UCSD-AML1 (cell line): Measurements from ENCODE around the gene RASA2.
"Not testable (repeated sequence)": the region's sequence is repeated elsewhere in the genome, so short reads cannot be mapped to it uniquely, and the experiment has no call there.

Source experiments
- DNase-seq: peaks from one replicate; lab custom pipeline; 2025; ENCODE audit not compliant: unreplicated experiment; lab: John Stamatoyannopoulos, UW

The RASA2 gene

GRCh38 chr3:141561426-141562034, 74.7 kb downstream of the RASA2 start:
- no peak for DNase-seq

DNA sequence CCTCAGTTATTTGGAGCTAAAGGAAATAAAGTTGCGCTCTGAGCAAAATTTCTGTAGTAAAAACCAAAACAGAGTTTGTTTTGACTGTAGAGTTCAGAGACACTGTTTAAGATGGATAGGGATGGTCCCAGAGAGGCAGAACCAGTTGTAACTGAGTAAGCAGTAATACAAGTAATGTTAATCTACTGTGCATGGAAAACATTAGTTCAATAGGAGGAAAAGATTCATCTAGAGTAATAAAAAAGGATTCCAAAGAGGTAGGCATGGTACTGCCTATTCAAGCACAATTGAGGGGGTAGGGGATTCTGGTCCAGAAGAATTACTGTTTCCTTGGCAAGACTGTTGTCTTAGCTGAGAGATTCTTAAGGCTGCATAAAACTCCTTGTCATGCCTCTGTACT, 77.4 kb downstream of the RASA2 start:
- no peak for DNase-seq

DNA sequence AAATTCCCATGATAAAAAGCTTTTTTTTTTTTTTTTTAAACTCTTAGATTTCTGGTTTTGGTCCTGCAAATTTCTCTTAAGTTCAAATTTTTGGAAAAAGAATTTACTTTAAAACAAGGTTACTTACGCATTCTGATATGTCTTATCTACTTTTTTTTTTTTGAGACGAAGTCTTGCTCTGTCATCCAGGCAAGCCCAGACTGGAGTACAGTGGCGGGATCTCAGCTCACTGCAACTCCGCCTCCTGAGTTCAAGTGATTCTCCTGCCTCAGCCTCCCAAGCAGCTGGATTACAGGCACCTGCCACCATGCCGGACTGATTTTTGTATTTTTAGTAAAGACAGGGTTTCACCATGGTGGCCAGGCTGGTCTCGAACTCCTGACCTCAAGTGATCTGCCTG, 83.2 kb downstream of the RASA2 start:
- DNase-seq = no peak

- no peak for DNase-seq
Observed at GRCh38 chr3:141575879-141576743, 89.3 kb downstream of the RASA2 start.

DNA sequence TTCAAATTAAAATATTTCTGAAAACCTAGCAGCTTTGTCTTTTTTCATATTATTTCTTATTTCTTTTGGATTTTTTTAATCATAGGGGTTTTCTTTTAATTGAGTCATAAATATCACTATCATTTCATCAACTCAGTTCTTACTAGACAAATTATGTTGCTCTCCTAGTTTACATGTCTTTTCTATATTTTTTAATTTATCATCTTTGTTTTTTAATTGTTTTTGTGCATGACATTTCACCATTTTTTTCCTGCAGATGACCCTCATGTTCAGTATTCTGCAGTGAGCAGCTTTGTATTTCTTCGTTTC, 89.9 kb downstream of the RASA2 start:
- DNase-seq = no peak

- DNase-seq = no peak
Observed at GRCh38 chr3:141578202-141578973, 91.6 kb downstream of the RASA2 start.

DNA sequence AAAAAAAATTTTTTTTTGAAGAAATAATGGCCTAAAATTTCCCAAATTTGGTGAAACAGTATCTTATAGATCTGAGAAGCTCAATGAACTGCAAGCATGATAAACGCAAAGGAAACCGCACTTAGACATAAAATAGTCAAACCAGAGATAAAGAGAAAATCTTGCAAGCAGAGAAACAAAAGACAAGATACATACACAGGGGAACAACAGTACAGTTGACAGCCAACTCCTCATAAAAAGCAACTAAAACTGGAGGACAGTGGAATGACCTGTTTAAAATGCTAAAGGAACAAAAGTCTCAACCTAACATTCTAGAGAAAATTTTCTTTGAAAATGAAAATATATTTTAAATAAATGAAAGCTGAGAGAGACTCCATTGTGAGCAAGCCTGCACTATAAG, 107.5 kb downstream of the RASA2 start:
- DNase-seq = no peak

DNA sequence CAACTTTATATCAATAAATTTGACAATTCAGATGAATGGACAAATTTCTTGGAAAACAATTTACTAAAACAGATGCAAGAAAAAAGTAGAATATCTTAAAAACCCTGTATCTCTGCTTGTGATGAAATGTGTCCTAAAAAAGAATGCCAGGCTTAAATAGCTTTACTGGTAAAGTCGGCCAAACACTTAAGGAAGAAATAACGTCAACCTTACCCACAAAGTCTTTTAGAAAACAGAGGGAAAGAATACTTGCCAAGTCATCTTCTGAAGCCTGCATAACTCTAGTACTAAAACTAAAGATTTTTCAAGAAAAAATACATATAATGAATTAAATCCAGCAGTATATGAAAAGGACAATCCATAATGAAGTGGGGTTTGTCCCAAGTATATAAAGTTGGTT, 111.1 kb downstream of the RASA2 start:
- DNase-seq = no peak

DNA sequence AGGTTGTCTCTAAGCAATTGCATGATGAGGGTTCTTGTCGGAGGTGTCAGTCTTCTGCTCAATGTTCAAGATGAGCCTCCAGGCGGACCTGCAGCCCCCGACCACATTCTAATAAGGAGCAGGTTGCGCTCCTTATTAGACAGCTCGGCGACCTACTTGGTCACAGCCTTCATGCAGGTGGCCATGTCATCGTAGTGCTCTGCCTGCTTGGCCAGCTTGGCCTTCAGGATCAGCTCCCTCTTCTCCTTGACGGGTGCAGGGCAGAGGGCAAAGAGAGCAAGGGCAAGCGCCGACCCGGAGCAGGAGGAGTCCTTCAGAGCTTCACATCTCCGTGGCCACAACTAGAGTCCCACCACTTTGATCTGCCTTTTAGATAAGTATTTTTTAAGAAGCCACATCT, 113.5 kb downstream of the RASA2 start:
- no peak for DNase-seq

DNA sequence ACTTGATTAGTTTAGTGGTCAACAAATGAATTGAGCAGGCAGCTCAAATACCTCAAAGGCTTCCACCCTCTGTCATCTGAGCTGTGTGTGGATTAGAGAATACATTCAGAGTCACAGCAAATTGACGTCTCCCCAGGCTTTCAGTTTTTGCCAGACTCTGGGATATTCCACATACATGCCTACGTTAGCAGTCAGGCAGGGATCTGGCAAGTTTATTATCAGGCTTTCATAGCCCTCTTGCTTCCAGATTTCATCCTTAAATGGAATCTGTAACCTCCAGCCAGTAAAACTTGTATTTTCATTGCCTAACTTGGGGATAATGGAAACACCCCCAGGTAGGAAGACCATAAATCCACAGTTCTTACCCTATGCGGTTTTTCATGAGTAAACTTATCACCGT, 115.9 kb downstream of the RASA2 start:
- DNase-seq = no peak

DNA sequence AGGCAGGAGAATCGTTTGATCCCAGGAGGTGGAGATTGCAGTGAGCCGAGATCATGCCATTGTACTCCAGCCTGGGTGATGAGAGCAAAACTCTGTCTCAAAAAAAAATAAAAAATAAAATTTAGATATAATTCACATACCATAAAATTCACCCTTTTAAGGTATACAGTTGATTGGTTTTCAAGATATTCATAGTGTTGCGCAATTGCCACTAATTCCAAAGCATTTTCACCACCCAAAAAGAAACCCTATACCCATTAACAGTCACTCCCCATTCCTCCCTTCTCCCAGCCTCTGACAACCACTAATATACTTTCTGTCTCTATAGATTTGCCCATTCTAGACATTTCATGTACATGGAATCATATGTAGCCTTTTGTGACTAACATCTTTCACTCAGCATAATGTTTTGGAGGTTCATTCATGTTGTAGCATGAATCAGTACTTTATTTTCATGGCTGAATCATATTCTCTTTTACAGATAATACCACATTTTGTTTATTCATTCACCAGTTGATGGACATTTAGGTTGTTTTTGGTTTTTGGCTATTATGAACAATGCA, 116.7 kb downstream of the RASA2 start:
- no peak for DNase-seq

- no peak for DNase-seq
Observed at GRCh38 chr3:141605883-141606282, 119.1 kb downstream of the RASA2 start.

- no peak for DNase-seq
Observed at GRCh38 chr3:141608438-141608837, 121.6 kb downstream of the RASA2 start.

GRCh38 chr3:141610939-141611338, 124.1 kb downstream of the RASA2 start:
- DNase-seq = no peak

- DNase-seq = no peak
Observed at GRCh38 chr3:141618103-141618910, 131.5 kb downstream of the RASA2 start.

GRCh38 chr3:141618938-141619337, 132.1 kb downstream of the RASA2 start:
- no peak for DNase-seq

DNA sequence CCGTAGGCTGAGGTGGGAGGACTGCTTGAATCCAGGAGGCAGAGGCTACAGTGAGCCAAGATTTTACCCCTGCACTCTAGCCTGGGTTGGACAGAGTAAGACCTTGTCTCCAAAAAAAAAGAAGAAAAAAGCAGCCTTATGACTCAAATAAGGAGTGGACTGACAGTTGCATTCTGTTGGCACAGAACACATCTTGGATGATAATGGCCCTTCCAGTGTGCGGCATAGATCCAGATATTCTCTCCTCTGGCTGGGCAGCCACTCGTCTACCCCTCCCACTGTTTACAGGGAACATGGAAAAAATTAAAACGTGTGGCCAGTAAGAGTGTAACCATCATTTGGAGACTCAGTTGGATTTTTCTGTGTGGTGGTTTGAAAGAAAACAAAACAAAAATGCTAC, 132.6 kb downstream of the RASA2 start:
- DNase-seq = no peak

DNA sequence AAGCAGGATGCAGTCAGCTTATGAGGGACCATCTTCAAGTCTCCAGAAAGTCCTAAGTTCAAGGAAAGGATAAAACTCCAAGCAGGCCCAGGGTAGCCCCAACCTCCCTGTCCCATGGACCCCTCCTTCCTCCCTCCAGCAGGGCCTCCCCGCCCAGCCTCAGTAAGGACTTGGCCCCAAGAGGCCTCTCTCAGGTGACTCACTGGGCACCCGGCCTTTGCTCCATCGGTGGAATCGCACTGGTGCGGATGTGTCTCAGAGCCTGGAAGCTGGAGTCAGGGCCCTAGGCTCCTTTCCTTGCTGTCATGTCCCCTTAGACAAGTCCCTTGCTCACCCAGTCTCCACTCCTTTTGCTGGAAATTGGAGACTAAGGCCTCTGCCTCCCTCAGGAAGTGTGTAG, 136.9 kb downstream of the RASA2 start:
- DNase-seq = no peak

- DNase-seq = no peak
Observed at GRCh38 chr3:141625506-141625905, 138.7 kb downstream of the RASA2 start.

DNA sequence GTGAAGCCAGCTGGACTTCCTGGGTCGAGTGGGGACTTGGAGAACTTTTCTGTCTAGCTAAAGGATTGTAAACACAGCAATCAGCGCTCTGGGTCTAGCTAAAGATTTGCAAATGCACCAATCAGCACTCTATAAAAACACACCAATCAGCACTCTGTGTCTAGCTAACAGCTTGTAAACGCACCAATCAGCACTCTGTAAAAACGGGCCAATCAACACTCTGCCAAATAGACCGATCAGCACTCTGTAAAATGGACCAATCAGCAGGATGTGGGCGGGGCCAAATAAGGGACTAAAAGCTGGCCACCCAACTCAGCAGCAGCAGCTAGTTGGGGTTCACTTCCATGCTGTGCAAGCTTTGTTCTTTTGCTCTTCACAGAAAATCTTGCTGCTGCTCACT, 141.5 kb downstream of the RASA2 start:
- DNase-seq = not testable (repeated sequence)

DNA sequence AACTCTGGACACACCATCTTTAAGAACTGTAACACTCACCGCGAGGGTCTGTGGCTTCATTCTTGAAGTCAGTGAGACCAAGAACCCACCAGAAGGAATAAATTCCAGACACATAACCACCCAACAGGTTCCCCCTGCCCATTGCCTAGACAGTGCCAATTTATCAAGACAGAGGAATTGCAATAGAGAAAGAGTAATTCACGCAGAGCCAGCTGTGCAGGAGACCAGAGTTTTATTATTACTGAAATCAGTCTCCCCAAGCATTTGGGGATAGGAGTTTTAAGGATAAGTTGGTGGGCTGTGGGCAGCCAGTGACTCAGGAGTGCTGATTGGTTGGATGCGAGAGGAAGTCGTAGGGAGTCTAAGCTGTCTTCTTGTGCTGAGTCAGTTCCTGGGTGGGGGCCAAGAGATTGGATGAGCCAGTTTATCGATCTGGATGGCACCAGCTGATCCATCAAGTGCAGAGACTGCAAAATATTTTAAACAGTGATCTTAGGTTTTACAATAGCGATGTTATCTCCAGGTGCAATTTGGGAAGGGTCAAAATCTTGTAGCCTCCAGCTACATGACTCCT, 142.1 kb downstream of the RASA2 start:
- not testable (repeated sequence) for DNase-seq
